Endothelial cell of umbilical vein (primary cell): ENCODE measurements around the gene MT1E. TPM values are rescaled to one million over a fixed set of nuclear protein-coding genes. Genes with fewer than 3 reads are reported as not detected.

Source experiments
- BruUV-seq: library from RNA; stranded (reverse); fragments of 400-500 nt; replicated peaks from 2 replicates; lab custom pipeline; 2021; lab: Mats Ljungman, UMichigan
- CTCF ChIA-PET: fragments of 300-600, 350-600 bp; sonication (Branson Sonifier 250); formaldehyde crosslinking; loops from one replicate; lab custom pipeline; 2021; ENCODE audit warnings: antibody characterized with exemption, inconsistent platforms; lab: Charles Lee
- POLR2A ChIA-PET: fragments of 300-600, 350-600 bp; sonication (Branson Sonifier 250); formaldehyde crosslinking; loops from one replicate; lab custom pipeline; 2021; ENCODE audit warnings: antibody characterized with exemption, inconsistent platforms; lab: Charles Lee
- DNase-seq: peaks from one replicate; pipeline ENCODE4 v3.0.0-alpha.2; 2011; ENCODE audit warnings: low read depth, low spot score
- FAIRE-seq: peaks from 2 replicates; lab custom pipeline; 2011; peaks lifted over from hg19 to GRCh38; lab: Jason Lieb, UNC
- H2AFZ ChIP-seq: 2 replicates; pipeline ENCODE4 v1.6.0; 2012; ENCODE audit warnings: low read depth, low read length, control low read depth, inconsistent platforms
- H3K27ac ChIP-seq: 2 replicates; pipeline ENCODE4 v1.5.1; 2011; ENCODE audit warnings: low read depth, mild to moderate bottlenecking, control low read depth, low read length, moderate library complexity; ENCODE audit not compliant: insufficient read depth
- H3K27me3 ChIP-seq, 2 experiments: 2 replicates each; pipeline versions ENCODE4 v1.6.0 to v1.6.1; 2011; ENCODE audit warnings: low read length in 2 of 2, mixed read lengths in 1 of 2; ENCODE audit not compliant: control insufficient read depth in 2 of 2, insufficient read depth in 2 of 2
- H3K36me3 ChIP-seq, 2 experiments: 2 replicates in 1 of 2; 3 replicates in 1 of 2; pipeline ENCODE4 v1.5.1; 2011; ENCODE audit warnings: low read length in 2 of 2, mild to moderate bottlenecking in 1 of 2, moderate library complexity in 1 of 2; ENCODE audit not compliant: control insufficient read depth in 2 of 2, insufficient read depth in 2 of 2; ENCODE audit errors: extremely low read depth in 1 of 2
- H3K4me1 ChIP-seq: 3 replicates; pipeline ENCODE4 v1.5.1; 2011; ENCODE audit warnings: mild to moderate bottlenecking, low read length; ENCODE audit not compliant: control insufficient read depth, insufficient read depth; ENCODE audit errors: extremely low read depth
- H3K4me2 ChIP-seq: 2 replicates; pipeline ENCODE4 v1.6.1; 2011; ENCODE audit warnings: low read length, control low read depth, mixed read lengths; ENCODE audit not compliant: insufficient read depth
- H3K4me3 ChIP-seq, 3 experiments: fragments of 200-600 bp in 1 of 3; sonication (generic), shearing (Covaris generic) in 1 of 3; replicated peaks in 1 of 3; 2 replicates each; pipeline ENCODE4 v1.5.1; 2011 to 2016; ENCODE audit warnings: control low read depth in 3 of 3, low read length in 3 of 3, mild to moderate bottlenecking in 2 of 3, inconsistent platforms in 1 of 3, low read depth in 1 of 3, moderate library complexity in 1 of 3; ENCODE audit not compliant: insufficient read depth in 1 of 3
- H3K79me2 ChIP-seq: 2 replicates; pipeline ENCODE4 v1.6.0; 2012; ENCODE audit warnings: low read length, inconsistent platforms; ENCODE audit not compliant: control insufficient read depth, insufficient read depth
- H3K9ac ChIP-seq: replicated peaks from 2 replicates; pipeline ENCODE3; 2011; ENCODE audit warnings: low read length, control low read depth; ENCODE audit not compliant: insufficient read depth; ENCODE audit errors: extremely low read depth
- H3K9me1 ChIP-seq: replicated peaks from 3 replicates; pipeline ENCODE4 v1.6.0; 2011; ENCODE audit warnings: mild to moderate bottlenecking, low read length; ENCODE audit not compliant: control insufficient read depth, insufficient read depth; ENCODE audit errors: extremely low read depth
- H3K9me3 ChIP-seq: replicated peaks from 2 replicates; pipeline ENCODE4 v1.5.1; 2012; ENCODE audit warnings: low read length, inconsistent platforms; ENCODE audit not compliant: control insufficient read depth, insufficient read depth
- H4K20me1 ChIP-seq: replicated peaks from 2 replicates; pipeline ENCODE3; 2011; ENCODE audit warnings: mild to moderate bottlenecking, low read length; ENCODE audit not compliant: control insufficient read depth, insufficient read depth; ENCODE audit errors: extremely low read depth
- EZH2 ChIP-seq: IDR thresholded peaks from 2 replicates; pipeline ENCODE4 v1.6.1; 2012; ENCODE audit warnings: borderline replicate concordance, low read depth, mild to moderate bottlenecking, moderate library complexity, low read length, inconsistent platforms; ENCODE audit not compliant: severe bottlenecking
- FOS ChIP-seq: IDR thresholded peaks from 2 replicates; pipeline ENCODE4 v1.6.1; 2011; ENCODE audit warnings: mild to moderate bottlenecking, low read length, moderate library complexity, borderline replicate concordance; ENCODE audit not compliant: insufficient read depth
- GATA2 ChIP-seq: IDR thresholded peaks from 2 replicates; pipeline ENCODE4 v1.7.0; 2011; ENCODE audit warnings: low read depth, mild to moderate bottlenecking, moderate library complexity, mixed read lengths, low read length; ENCODE audit not compliant: insufficient read length, insufficient read depth
- JUN ChIP-seq: IDR thresholded peaks from 2 replicates; pipeline ENCODE4 v1.6.1; 2011; ENCODE audit warnings: borderline replicate concordance, low read depth; ENCODE audit not compliant: insufficient read length, insufficient read depth
- MYC ChIP-seq: IDR thresholded peaks from one replicate; pipeline ENCODE4 v1.6.1; 2011; ENCODE audit warnings: mild to moderate bottlenecking, low read depth, low read length
- POLR2A ChIP-seq: IDR thresholded peaks from 2 replicates; pipeline ENCODE4 v1.6.1; 2012; ENCODE audit warnings: low read depth, mild to moderate bottlenecking, control low read depth, low read length
- POLR2AphosphoS5 ChIP-seq: IDR thresholded peaks from 2 replicates; pipeline ENCODE4 v1.6.1; 2012; ENCODE audit warnings: low read depth, mild to moderate bottlenecking, control low read depth, low read length, moderate library complexity; ENCODE audit not compliant: insufficient read depth
- dilution Hi-C: fragments of 300-500 bp; cut with MboI; formaldehyde crosslinking; loops from one replicate; pipeline ENCODE4 v1.15.0; 2019; ENCODE audit warnings: low sequenced_read_pairs; ENCODE audit not compliant: extremely low pct_ligation_motif_present
- intact Hi-C: fragments of 100-400 bp; cut with micrococcal nuclease; formaldehyde crosslinking; loops from one replicate; pipeline ENCODE4 v1.10.0; 2022
- polyA plus RNA-seq, 4 experiments: library from polyadenylated mRNA; depleted of rRNA in 3 of 4; stranded (reverse) in 3 of 4; unstranded in 1 of 4; fragments of >200 nt; gene quantifications; 2 replicates each; pipeline versions ENCODE4 v1.2.1 to v1.2.3, GENCODE V29; 2011 to 2012; ENCODE audit warnings: missing spikeins in 1 of 4
- total RNA-seq: library from RNA; stranded (reverse); gene quantifications from 2 replicates; pipeline ENCODE4 v1.2.3, GENCODE V29; 2021
- TF ChIP-seq, protein P1 (sequence below): IDR thresholded peaks from 2 replicates; pipeline ENCODE4 v1.6.1; 2011; ENCODE audit not compliant: insufficient read depth, insufficient read length
- TF ChIP-seq, protein P2 (sequence below), 2 donors: IDR thresholded peaks; 1 replicate in 1 of 2; 2 replicates in 1 of 2; pipeline ENCODE4 v1.5.1; 2011; ENCODE audit warnings: low read length in 2 of 2, mild to moderate bottlenecking in 2 of 2, moderate library complexity in 2 of 2, control low read depth in 1 of 2, inconsistent platforms in 1 of 2, low read depth in 1 of 2; ENCODE audit not compliant: insufficient read depth in 1 of 2; ENCODE audit errors: extremely low read depth in 1 of 2

MT1E gene
- total and polyA plus RNA-seq, 2 donors (not counting 3 experiments of a cell fraction or from before 2014, with no cell fraction given) = 208 to 346 TPM

DNA sequence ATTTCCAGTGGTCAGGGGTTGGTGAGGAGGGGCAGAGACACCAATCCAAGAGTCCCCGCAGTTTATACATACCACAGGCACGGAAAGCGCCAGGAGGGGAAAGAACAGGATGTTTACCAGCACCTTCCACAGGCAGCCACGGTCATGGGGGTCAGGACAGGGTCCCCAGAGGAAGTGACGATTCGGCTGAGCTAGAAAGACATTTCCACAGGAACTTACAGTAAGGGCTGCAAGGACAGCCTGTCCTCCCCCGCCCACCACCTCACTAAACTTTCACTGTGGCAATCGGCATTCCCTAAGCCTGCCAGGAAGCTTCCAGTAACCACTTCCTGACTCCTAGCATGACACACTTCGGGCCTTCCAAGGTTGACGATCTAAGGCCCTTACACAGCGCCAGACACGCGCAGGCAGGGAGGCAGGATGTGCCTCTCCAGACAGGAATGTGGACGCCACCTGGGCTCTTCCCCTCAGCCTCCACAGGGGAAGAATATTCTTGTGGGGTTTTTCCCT is 18.4 kb upstream of the MT1E start:
- peaks cover 15% of the 10 kb centered on the region for H3K79me2 ChIP-seq
- FAIRE-seq (peak; percentile 100), DNase-seq (peak; percentile 96)
- H3K4me1 ChIP-seq = peaks cover 50% of the 10 kb centered on the region
- H3K27me3 ChIP-seq = no peaks in the 10 kb centered on the region
- H3K4me3 ChIP-seq = peak overlapping the region in 1 of 3 experiments; percentile 8
- ChIA-PET POLR2A (interaction anchor here (0.8 to 3.4 kb wide), 3 partner anchors 11 to 95 kb away, joined by 6 to 20 read pairs (median 9); partner anchors contain the start of gene MT1E), CTCF (interaction anchor here (1.1 to 7.8 kb wide), 7 partner anchors 23 to 121 kb away, joined by 3 to 118 read pairs (median 4); no protein-coding TSS in a partner anchor)
- TF ChIP-seq EZH2 = no peak
- TF ChIP-seq GATA2 = peak; percentile 60
- peak; percentile 59 for TF ChIP-seq JUN
- TF ChIP-seq FOS = peak; percentile 89
- TF ChIP-seq POLR2A = peak; percentile 94
- peak; percentile 49 for TF ChIP-seq MYC
- TF ChIP-seq, protein P1, sequence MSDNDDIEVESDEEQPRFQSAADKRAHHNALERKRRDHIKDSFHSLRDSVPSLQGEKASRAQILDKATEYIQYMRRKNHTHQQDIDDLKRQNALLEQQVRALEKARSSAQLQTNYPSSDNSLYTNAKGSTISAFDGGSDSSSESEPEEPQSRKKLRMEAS = peak; percentile 40
- peak; percentile 99 for TF ChIP-seq POLR2AphosphoS5
- TF ChIP-seq, protein P2, sequence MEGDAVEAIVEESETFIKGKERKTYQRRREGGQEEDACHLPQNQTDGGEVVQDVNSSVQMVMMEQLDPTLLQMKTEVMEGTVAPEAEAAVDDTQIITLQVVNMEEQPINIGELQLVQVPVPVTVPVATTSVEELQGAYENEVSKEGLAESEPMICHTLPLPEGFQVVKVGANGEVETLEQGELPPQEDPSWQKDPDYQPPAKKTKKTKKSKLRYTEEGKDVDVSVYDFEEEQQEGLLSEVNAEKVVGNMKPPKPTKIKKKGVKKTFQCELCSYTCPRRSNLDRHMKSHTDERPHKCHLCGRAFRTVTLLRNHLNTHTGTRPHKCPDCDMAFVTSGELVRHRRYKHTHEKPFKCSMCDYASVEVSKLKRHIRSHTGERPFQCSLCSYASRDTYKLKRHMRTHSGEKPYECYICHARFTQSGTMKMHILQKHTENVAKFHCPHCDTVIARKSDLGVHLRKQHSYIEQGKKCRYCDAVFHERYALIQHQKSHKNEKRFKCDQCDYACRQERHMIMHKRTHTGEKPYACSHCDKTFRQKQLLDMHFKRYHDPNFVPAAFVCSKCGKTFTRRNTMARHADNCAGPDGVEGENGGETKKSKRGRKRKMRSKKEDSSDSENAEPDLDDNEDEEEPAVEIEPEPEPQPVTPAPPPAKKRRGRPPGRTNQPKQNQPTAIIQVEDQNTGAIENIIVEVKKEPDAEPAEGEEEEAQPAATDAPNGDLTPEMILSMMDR (IDR thresholded peaks at IDR 0.05; ENCODE audit: extremely low read depth in 1 of 2, insufficient read depth in 1 of 2, low read depth in 1 of 2, low read length in 2 of 2) = no peak
- H3K9me1 ChIP-seq = no peaks in the 10 kb centered on the region
- peak overlapping the region; percentile 87 for H3K4me2 ChIP-seq
- intact Hi-C loops = loop anchor here (1.0 to 2.0 kb wide), 8 partner anchors 18 to 580 kb away; partner anchors contain the start of genes MT1E, MT1X, NUDT21 and OGFOD1
- peak overlapping the region; percentile 99 for H3K27ac ChIP-seq
- BruUV-seq = no TSS peak
- dilution Hi-C loops = no loop called here
- H4K20me1 ChIP-seq = no peaks in the 10 kb centered on the region
- H3K36me3 ChIP-seq = no peaks in the 10 kb centered on the region
- H2AFZ ChIP-seq = no peak overlapping the region
- H3K9ac ChIP-seq = peak overlapping the region; percentile 92
- no peaks in the 10 kb centered on the region for H3K9me3 ChIP-seq
